ENCODE data around the gene ZNF439. TPM values are rescaled to one million over a fixed set of nuclear protein-coding genes. Genes with fewer than 3 reads are reported as not detected.
"Not testable (repeated sequence)": the region's sequence is repeated elsewhere in the genome, so short reads cannot be mapped to it uniquely, and the experiment has no call there.

Gene ZNF439
- total and polyA plus RNA-seq, 4 donors, result 2.5 to 21.7 (median 8.0) TPM

- TF ChIP-seq, protein P1, sequence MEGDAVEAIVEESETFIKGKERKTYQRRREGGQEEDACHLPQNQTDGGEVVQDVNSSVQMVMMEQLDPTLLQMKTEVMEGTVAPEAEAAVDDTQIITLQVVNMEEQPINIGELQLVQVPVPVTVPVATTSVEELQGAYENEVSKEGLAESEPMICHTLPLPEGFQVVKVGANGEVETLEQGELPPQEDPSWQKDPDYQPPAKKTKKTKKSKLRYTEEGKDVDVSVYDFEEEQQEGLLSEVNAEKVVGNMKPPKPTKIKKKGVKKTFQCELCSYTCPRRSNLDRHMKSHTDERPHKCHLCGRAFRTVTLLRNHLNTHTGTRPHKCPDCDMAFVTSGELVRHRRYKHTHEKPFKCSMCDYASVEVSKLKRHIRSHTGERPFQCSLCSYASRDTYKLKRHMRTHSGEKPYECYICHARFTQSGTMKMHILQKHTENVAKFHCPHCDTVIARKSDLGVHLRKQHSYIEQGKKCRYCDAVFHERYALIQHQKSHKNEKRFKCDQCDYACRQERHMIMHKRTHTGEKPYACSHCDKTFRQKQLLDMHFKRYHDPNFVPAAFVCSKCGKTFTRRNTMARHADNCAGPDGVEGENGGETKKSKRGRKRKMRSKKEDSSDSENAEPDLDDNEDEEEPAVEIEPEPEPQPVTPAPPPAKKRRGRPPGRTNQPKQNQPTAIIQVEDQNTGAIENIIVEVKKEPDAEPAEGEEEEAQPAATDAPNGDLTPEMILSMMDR (IDR thresholded peaks at IDR 0.05; ENCODE audit: control extremely low read depth, extremely low read depth), result no peak
- Histone ChIP-seq H3K27me3 (ENCODE audit: control insufficient read depth in 3 of 3, insufficient read depth in 3 of 3, low read length in 2 of 3) (no peaks in the 10 kb centered on the region), H3K4me3 (no peak overlapping the region), H3K9ac (ENCODE audit: insufficient read depth in 1 of 2, low read length in 2 of 2) (no peak overlapping the region), H3K9me3 (ENCODE audit: control insufficient read depth in 4 of 4, insufficient read depth in 3 of 4, low read length in 3 of 4) (peaks cover 0 to 5% (median 2%) of the 10 kb centered on the region in 4 donors), H3K27ac (ENCODE audit: low read depth in 1 of 2, low read length in 1 of 2) (no peak overlapping the region), H3K36me3 (ENCODE audit: control insufficient read depth in 4 of 4, insufficient read depth in 4 of 4, low read length in 4 of 4) (peaks cover 3 to 18% (median 11%) of the 10 kb centered on the region in 4 donors), H3K4me1 (ENCODE audit: control insufficient read depth in 5 of 5, insufficient read depth in 5 of 5, low read length in 5 of 5) (no peaks in the 10 kb centered on the region)
- WGBS, 2 donors, result 90 to 93% methylated on average over 5 of the region's 5 CpGs
- no peak for DNase-seq
- no peak for ATAC-seq (ENCODE audit: insufficient read depth, low FRiP score)
Measured at GRCh38 chr19:11821474-11822109, 26.9 kb upstream of the ZNF439 start.

DNA sequence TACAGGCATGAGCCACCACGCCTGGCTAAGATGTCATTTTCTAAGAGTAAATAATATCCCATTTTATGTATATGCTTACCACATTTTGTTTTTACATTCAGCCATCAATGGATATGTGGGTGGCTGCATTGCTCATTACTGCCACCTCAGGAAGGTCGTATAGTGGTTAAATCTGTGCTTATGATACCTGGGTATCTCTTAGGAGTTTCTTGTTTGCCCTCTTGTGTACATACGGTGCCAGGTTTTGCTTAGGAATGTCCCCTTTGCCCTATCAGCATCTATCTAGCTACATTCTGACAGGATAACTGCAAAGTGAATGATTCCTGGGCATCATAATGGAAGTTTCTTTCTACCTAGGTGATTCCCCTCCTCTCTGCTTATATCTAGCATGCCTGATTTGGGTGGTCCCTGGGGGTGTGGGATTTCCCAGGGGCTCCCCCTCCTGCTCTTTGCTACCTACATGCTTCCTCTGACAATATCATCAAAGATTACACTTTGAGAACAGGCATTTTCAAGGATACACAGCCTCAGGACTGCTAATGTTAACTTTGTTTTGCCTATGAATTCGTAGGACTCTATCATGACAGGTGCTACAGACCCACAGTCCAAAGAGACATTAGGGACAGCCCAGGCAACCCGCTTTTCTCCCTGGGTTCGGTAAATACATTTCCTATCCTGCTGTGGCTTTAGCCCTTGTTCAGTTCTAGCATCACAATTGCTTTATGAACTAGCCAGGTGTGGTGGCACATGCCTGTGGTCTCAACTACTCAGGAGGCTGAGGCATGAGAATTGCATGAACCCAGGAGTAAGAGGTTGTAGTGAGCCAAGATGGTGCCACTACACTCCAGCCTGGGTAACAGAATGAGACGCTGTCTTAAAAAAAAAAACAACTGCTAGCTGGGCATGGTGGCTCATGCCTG, 19.3 kb upstream of the ZNF439 start:
- not testable (repeated sequence) for DNase-seq; H3K27ac ChIP-seq (ENCODE audit: low read depth in 1 of 2, low read length in 1 of 2); H3K4me3 ChIP-seq; ATAC-seq (ENCODE audit: insufficient read depth, low FRiP score); H3K9ac ChIP-seq (ENCODE audit: insufficient read depth in 1 of 2, low read length in 2 of 2); H3K4me1 ChIP-seq (ENCODE audit: control insufficient read depth in 5 of 5, insufficient read depth in 5 of 5, low read length in 5 of 5); H3K27me3 ChIP-seq (ENCODE audit: control insufficient read depth in 3 of 3, insufficient read depth in 3 of 3, low read length in 2 of 3)
- WGBS, 2 donors, result 95 to 97% methylated on average over 7 of the region's 7 CpGs
- H3K9me3 ChIP-seq (ENCODE audit: control insufficient read depth in 4 of 4, insufficient read depth in 3 of 4, low read length in 3 of 4), result peaks cover 16 to 32% (median 29%) of the 10 kb centered on the region in 4 donors
- peaks cover 10 to 41% (median 33%) of the 10 kb centered on the region in 4 donors for H3K36me3 ChIP-seq (ENCODE audit: control insufficient read depth in 4 of 4, insufficient read depth in 4 of 4, low read length in 4 of 4)

DNA sequence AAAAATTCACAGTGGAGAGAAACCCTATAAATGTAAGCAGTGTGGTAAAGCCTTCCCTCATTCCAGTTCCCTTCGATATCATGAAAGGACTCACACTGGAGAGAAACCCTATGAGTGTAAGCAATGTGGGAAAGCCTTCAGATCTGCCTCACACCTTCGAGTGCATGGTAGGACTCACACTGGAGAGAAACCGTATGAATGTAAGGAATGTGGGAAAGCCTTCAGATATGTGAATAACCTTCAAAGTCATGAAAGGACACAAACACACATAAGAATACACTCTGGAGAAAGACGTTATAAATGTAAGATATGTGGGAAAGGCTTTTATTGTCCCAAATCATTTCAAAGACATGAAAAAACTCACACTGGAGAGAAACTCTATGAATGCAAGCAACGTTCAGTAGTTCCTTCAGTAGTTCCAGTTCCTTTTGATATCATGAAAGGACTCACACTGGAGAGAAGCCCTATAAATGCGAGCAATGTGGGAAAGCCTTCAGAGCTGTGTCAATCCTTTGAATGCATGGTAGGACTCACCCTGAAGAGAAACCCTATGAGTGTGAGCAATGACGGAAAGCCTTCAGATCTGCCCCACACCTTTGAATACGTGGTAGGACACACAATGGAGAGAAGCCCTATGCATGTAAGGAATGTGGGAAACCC, 16.1 kb upstream of the ZNF439 start:
- Histone ChIP-seq H3K9ac (ENCODE audit: insufficient read depth in 1 of 2, low read length in 2 of 2) (no peak overlapping the region), H3K36me3 (ENCODE audit: control insufficient read depth in 4 of 4, insufficient read depth in 4 of 4, low read length in 4 of 4) (peaks cover 10 to 46% (median 34%) of the 10 kb centered on the region in 4 donors), H3K9me3 (ENCODE audit: control insufficient read depth in 4 of 4, insufficient read depth in 3 of 4, low read length in 3 of 4) (peaks cover 18 to 34% (median 31%) of the 10 kb centered on the region in 4 donors), H3K27ac (ENCODE audit: low read depth in 1 of 2, low read length in 1 of 2) (no peak overlapping the region), H3K4me1 (ENCODE audit: control insufficient read depth in 5 of 5, insufficient read depth in 5 of 5, low read length in 5 of 5) (no peaks in the 10 kb centered on the region), H3K27me3 (ENCODE audit: control insufficient read depth in 3 of 3, insufficient read depth in 3 of 3, low read length in 2 of 3) (no peaks in the 10 kb centered on the region), H3K4me3 (no peak overlapping the region)
- TF ChIP-seq, protein P1 (IDR thresholded peaks at IDR 0.05; ENCODE audit: control extremely low read depth, extremely low read depth), result no peak
- WGBS, 2 donors, result 97 to 98% methylated on average over 8 of the region's 8 CpGs
- ATAC-seq (ENCODE audit: insufficient read depth, low FRiP score) (no peak), DNase-seq (no peak)

DNA sequence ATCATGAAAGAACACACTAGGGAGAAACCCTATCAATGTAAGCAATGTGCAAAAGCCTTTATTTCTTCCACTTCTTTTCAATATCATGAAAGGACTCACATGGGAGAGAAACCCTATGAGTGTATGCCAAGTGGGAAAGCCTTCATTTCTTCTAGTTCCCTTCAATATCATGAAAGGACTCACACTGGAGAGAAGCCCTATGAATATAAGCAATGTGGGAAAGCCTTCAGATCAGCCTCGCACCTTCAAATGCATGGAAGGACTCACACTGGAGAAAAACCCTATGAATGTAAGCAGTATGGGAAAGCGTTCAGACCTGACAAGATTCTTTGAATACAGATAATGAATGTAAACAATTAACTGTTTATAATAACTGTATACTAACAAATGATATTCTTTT, 15.0 kb upstream of the ZNF439 start:
- Histone ChIP-seq H3K9me3 (ENCODE audit: control insufficient read depth in 4 of 4, insufficient read depth in 3 of 4, low read length in 3 of 4) (peaks cover 21 to 34% (median 31%) of the 10 kb centered on the region in 4 donors), H3K36me3 (ENCODE audit: control insufficient read depth in 4 of 4, insufficient read depth in 4 of 4, low read length in 4 of 4) (peaks cover 10 to 46% (median 32%) of the 10 kb centered on the region in 4 donors)
- WGBS, 2 donors, result 95 to 98% methylated on average over 2 of the region's 2 CpGs

GRCh38 chr19:11835626-11836066, 12.9 kb upstream of the ZNF439 start:
- H3K27me3 ChIP-seq (ENCODE audit: control insufficient read depth in 3 of 3, insufficient read depth in 3 of 3, low read length in 2 of 3); H3K4me1 ChIP-seq (ENCODE audit: control insufficient read depth in 5 of 5, insufficient read depth in 5 of 5, low read length in 5 of 5); DNase-seq; ATAC-seq (ENCODE audit: insufficient read depth, low FRiP score); H3K4me3 ChIP-seq; H3K27ac ChIP-seq (ENCODE audit: low read depth in 1 of 2, low read length in 1 of 2); H3K9ac ChIP-seq (ENCODE audit: insufficient read depth in 1 of 2, low read length in 2 of 2): not testable (repeated sequence)
- Histone ChIP-seq H3K9me3 (ENCODE audit: control insufficient read depth in 4 of 4, insufficient read depth in 3 of 4, low read length in 3 of 4) (peaks cover 12 to 28% (median 26%) of the 10 kb centered on the region in 4 donors), H3K36me3 (ENCODE audit: control insufficient read depth in 4 of 4, insufficient read depth in 4 of 4, low read length in 4 of 4) (peaks cover 7 to 38% (median 26%) of the 10 kb centered on the region in 4 donors)
- 87 to 90% methylated on average over 2 of the region's 2 CpGs for WGBS, 2 donors

More for the DNA sequence above, 15.0 kb upstream of the ZNF439 start:
- no peak for DNase-seq
- no peak overlapping the region for H3K9ac ChIP-seq (ENCODE audit: insufficient read depth in 1 of 2, low read length in 2 of 2)
- no peak overlapping the region for H3K4me3 ChIP-seq
- no peaks in the 10 kb centered on the region for H3K4me1 ChIP-seq (ENCODE audit: control insufficient read depth in 5 of 5, insufficient read depth in 5 of 5, low read length in 5 of 5)
- H3K27ac ChIP-seq (ENCODE audit: low read depth in 1 of 2, low read length in 1 of 2), result no peak overlapping the region
- TF ChIP-seq, protein P1 (IDR thresholded peaks at IDR 0.05; ENCODE audit: control extremely low read depth, extremely low read depth), result no peak
- ATAC-seq (ENCODE audit: insufficient read depth, low FRiP score), result no peak
- no peaks in the 10 kb centered on the region for H3K27me3 ChIP-seq (ENCODE audit: control insufficient read depth in 3 of 3, insufficient read depth in 3 of 3, low read length in 2 of 3)

Measured in lung (tissue), 12 donors.